Activated T-cell treated with anti-CD3 and anti-CD28 coated beads, Interleukin-2, amount 50 U/mL, for 24 hours (primary cell): Measurements from ENCODE around the gene ZNF564.
A peak's percentile ranks its signal among the peaks of the same experiment; 100 is the strongest.
"Not testable (repeated sequence)": the region's sequence is repeated elsewhere in the genome, so short reads cannot be mapped to it uniquely, and the experiment has no call there.

Experiments
- DNase-seq: peaks from one replicate; pipeline ENCODE4 v3.0.0-alpha.2; 2020
- H3K27ac Mint-ChIP-seq: 2 replicates; pipeline ENCODE4 v1.8.0; 2020; ENCODE audit warnings: mild to moderate bottlenecking, mixed read lengths
- H3K27me3 Mint-ChIP-seq: 2 replicates; pipeline ENCODE4 v1.8.0; 2020; ENCODE audit warnings: mixed read lengths
- H3K36me3 Mint-ChIP-seq: 2 replicates; pipeline ENCODE4 v1.8.0; 2020; ENCODE audit warnings: low read depth, mixed read lengths
- H3K4me1 Mint-ChIP-seq: 2 replicates; pipeline ENCODE4 v1.8.0; 2020; ENCODE audit warnings: low read depth, mixed read lengths
- H3K4me3 Mint-ChIP-seq: 2 replicates; pipeline ENCODE4 v1.8.0; 2020; ENCODE audit warnings: mild to moderate bottlenecking, moderate library complexity, mixed read lengths
- H3K9me3 Mint-ChIP-seq: 2 replicates; pipeline ENCODE4 v1.8.0; 2020; ENCODE audit warnings: mixed read lengths

Gene ZNF564

GRCh38 chr19:12551060-12551832 lies at the start of gene ZNF564:
Gene ZNF564 (minus strand): TSS chr19:12551482. CDS start chr19:12551332, 150 bp downstream.
- Mint-ChIP-seq H3K36me3 (peaks cover 32% of the 10 kb centered on the region), H3K27ac (peak within 1 kb of the TSS; percentile 94), H3K27me3 (no peaks in the 10 kb centered on the region), H3K4me1 (peaks cover 36% of the 10 kb centered on the region), H3K9me3 (no peaks in the 10 kb centered on the region), H3K4me3 (peak within 1 kb of the TSS; percentile 92)
- peak; percentile 91 for DNase-seq

- Mint-ChIP-seq H3K27ac (no peak overlapping the region), H3K36me3 (peaks cover 39% of the 10 kb centered on the region), H3K27me3 (no peaks in the 10 kb centered on the region), H3K4me3 (no peak overlapping the region), H3K4me1 (no peaks in the 10 kb centered on the region), H3K9me3 (no peaks in the 10 kb centered on the region)
- no peak for DNase-seq
These were observed 46.3 kb upstream of the ZNF564 start for GRCh38 chr19:12597594-12597993.

GRCh38 chr19:12596927-12597548 lies 45.8 kb upstream of the ZNF564 start:
- Mint-ChIP-seq H3K36me3 (peaks cover 33% of the 10 kb centered on the region), H3K4me1 (no peaks in the 10 kb centered on the region), H3K4me3 (no peak overlapping the region), H3K9me3 (no peaks in the 10 kb centered on the region), H3K27ac (no peak overlapping the region), H3K27me3 (no peaks in the 10 kb centered on the region)
- no peak for DNase-seq

- Mint-ChIP-seq H3K27me3 (no peaks in the 10 kb centered on the region), H3K4me3 (no peak overlapping the region), H3K9me3 (no peaks in the 10 kb centered on the region), H3K36me3 (peaks cover 32% of the 10 kb centered on the region), H3K27ac (no peak overlapping the region), H3K4me1 (no peaks in the 10 kb centered on the region)
- DNase-seq, result no peak
These were observed 45.2 kb upstream of the ZNF564 start for GRCh38 chr19:12596485-12596884.

GRCh38 chr19:12581100-12581499 lies 29.8 kb upstream of the ZNF564 start:
- Mint-ChIP-seq H3K9me3 (peaks cover 22% of the 10 kb centered on the region), H3K27ac (no peak overlapping the region), H3K27me3 (no peaks in the 10 kb centered on the region), H3K4me3 (no peak overlapping the region), H3K36me3 (peaks cover 64% of the 10 kb centered on the region), H3K4me1 (no peaks in the 10 kb centered on the region)
- no peak for DNase-seq

GRCh38 chr19:12580180-12580694 lies 29.0 kb upstream of the ZNF564 start:
- Mint-ChIP-seq H3K4me1 (no peaks in the 10 kb centered on the region), H3K9me3 (peaks cover 22% of the 10 kb centered on the region), H3K4me3 (no peak overlapping the region), H3K36me3 (peaks cover 64% of the 10 kb centered on the region), H3K27ac (no peak overlapping the region), H3K27me3 (no peaks in the 10 kb centered on the region)
- no peak for DNase-seq

GRCh38 chr19:12578641-12579040 lies 27.4 kb upstream of the ZNF564 start:
- no peaks in the 10 kb centered on the region for H3K27me3 Mint-ChIP-seq
- peaks cover 22% of the 10 kb centered on the region for H3K9me3 Mint-ChIP-seq
- no peak overlapping the region for H3K27ac Mint-ChIP-seq
- peaks cover 61% of the 10 kb centered on the region for H3K36me3 Mint-ChIP-seq
- peaks cover 7% of the 10 kb centered on the region for H3K4me1 Mint-ChIP-seq
- H3K4me3 Mint-ChIP-seq, result no peak overlapping the region
- DNase-seq, result no peak

GRCh38 chr19:12574036-12574435 lies 22.8 kb upstream of the ZNF564 start:
- DNase-seq, result no peak
- H3K27me3 Mint-ChIP-seq, result no peaks in the 10 kb centered on the region
- H3K36me3 Mint-ChIP-seq, result peaks cover 18% of the 10 kb centered on the region
- peak overlapping the region; percentile 45 for H3K27ac Mint-ChIP-seq
- H3K4me1 Mint-ChIP-seq, result peaks cover 7% of the 10 kb centered on the region
- H3K4me3 Mint-ChIP-seq, result no peak overlapping the region
- no peaks in the 10 kb centered on the region for H3K9me3 Mint-ChIP-seq

GRCh38 chr19:12567951-12568350 lies 16.7 kb upstream of the ZNF564 start:
- Mint-ChIP-seq H3K27me3 (no peaks in the 10 kb centered on the region), H3K4me1 (peaks cover 5% of the 10 kb centered on the region), H3K27ac (no peak overlapping the region), H3K4me3 (no peak overlapping the region), H3K9me3 (no peaks in the 10 kb centered on the region), H3K36me3 (no peaks in the 10 kb centered on the region)
- no peak for DNase-seq

GRCh38 chr19:12566380-12566779 lies 15.1 kb upstream of the ZNF564 start:
- not testable (repeated sequence) for H3K36me3 Mint-ChIP-seq, H3K27me3 Mint-ChIP-seq, DNase-seq, H3K27ac Mint-ChIP-seq, H3K4me3 Mint-ChIP-seq, H3K4me1 Mint-ChIP-seq, H3K9me3 Mint-ChIP-seq

GRCh38 chr19:12564016-12564664 lies 12.9 kb upstream of the ZNF564 start:
- H3K27ac Mint-ChIP-seq, result no peak overlapping the region
- no peaks in the 10 kb centered on the region for H3K27me3 Mint-ChIP-seq
- no peaks in the 10 kb centered on the region for H3K36me3 Mint-ChIP-seq
- peak; percentile 97 for DNase-seq
- peaks cover 5% of the 10 kb centered on the region for H3K4me1 Mint-ChIP-seq
- no peaks in the 10 kb centered on the region for H3K9me3 Mint-ChIP-seq
- no peak overlapping the region for H3K4me3 Mint-ChIP-seq

- Mint-ChIP-seq H3K27me3 (no peaks in the 10 kb centered on the region), H3K36me3 (peaks cover 8% of the 10 kb centered on the region), H3K4me1 (peaks cover 15% of the 10 kb centered on the region), H3K9me3 (no peaks in the 10 kb centered on the region), H3K4me3 (no peak overlapping the region), H3K27ac (no peak overlapping the region)
- DNase-seq, result no peak
These were observed 4.2 kb upstream of the ZNF564 start for GRCh38 chr19:12555456-12555930.

GRCh38 chr19:12546903-12547302 lies 4.4 kb downstream of the ZNF564 start:
- H3K36me3 Mint-ChIP-seq, result peaks cover 63% of the 10 kb centered on the region
- H3K4me3 Mint-ChIP-seq, result no peak overlapping the region
- H3K27me3 Mint-ChIP-seq, result no peaks in the 10 kb centered on the region
- peak overlapping the region; percentile 55 for H3K27ac Mint-ChIP-seq
- peaks cover 53% of the 10 kb centered on the region for H3K4me1 Mint-ChIP-seq
- DNase-seq, result no peak
- H3K9me3 Mint-ChIP-seq, result peaks cover 8% of the 10 kb centered on the region

- DNase-seq, result no peak
- no peaks in the 10 kb centered on the region for H3K27me3 Mint-ChIP-seq
- H3K36me3 Mint-ChIP-seq, result peaks cover 62% of the 10 kb centered on the region
- peak overlapping the region; percentile 58 for H3K27ac Mint-ChIP-seq
- peaks cover 8% of the 10 kb centered on the region for H3K9me3 Mint-ChIP-seq
- H3K4me3 Mint-ChIP-seq, result no peak overlapping the region
- peaks cover 49% of the 10 kb centered on the region for H3K4me1 Mint-ChIP-seq
These were observed 5.2 kb downstream of the ZNF564 start for GRCh38 chr19:12546068-12546467.
